Epidermal melanocyte (primary cell): ENCODE data around the gene ANO2.
A peak's percentile ranks its signal among the peaks of the same experiment; 100 is the strongest.

Source experiments
- DNase-seq: peaks from one replicate; pipeline ENCODE4 v3.0.0; 2011; ENCODE audit warnings: low spot score; ENCODE audit not compliant: insufficient read length

The ANO2 gene

DNA sequence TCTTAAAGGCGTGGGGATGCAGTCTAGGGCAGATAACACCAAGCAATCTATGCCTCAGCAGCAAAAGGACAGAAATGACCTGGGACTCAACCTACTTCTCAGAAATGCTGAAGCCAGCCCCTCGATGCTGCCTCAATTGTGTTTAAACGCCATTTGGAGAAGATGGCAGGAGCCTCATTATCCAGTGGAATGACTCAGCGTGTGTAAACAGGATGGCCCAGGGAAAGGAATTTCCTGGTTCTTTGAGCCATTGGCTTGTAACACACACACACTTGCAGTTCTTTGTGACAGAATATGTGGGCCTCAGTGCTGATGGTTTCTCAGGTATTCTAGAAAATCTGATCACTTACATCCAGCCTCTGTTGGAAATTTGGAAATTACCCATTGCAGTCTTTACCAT, 358.9 kb downstream of the ANO2 start:
- DNase-seq = no peak

DNA sequence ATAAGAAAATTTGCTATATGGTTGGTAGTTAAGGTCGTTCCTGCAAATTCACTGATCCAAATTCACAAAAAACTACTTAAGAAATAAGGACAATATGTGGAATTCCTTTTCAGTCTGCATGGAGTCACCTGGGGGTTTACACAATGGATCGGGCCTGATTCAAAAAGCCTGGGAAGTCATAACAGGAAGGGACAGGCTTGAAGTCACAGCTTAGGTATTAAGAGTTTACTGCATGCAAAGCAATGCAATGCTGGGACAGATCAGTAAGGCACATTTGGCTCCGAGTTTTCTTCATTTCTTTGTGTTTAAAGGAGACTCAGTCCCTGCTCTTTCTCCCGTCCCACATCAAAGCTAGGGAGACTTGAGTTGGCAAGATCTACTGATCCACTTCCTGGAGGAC, 359.9 kb downstream of the ANO2 start:
- DNase-seq = no peak

DNA sequence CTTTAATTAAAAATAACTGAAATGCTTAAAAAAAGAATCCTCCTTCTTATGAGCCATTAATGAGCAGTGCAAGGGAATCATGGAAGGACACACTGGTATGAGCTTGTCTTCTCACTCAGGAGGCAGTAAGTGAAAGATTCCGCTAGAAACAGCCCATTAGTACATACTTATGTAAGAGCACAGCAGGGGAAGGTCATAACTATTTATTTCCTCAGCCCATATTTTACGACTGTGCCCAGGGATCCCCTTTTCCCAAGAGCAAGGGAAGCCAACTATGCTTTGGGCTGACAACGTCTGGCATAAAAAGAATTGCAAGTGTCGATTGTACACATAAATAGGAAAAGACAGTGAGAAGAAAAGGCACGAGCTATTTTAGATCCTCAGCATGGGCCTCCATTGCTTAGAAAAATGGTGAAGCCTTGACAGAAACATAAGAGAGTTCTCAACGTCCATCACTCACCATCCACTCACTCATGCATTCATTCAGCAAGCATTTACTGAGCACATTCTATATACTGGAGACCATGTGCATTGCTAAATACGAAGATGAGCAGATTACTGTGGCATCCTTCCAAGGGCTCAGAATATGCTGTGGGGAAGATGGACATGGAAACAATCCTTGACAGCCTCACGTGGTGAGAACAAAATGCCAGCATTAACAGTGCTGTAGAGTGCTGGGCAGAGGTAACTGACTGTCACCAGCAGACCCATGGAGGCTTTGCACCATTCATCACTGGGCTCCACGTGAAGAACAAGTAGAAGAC, 360.5 kb downstream of the ANO2 start:
- no peak for DNase-seq

DNA sequence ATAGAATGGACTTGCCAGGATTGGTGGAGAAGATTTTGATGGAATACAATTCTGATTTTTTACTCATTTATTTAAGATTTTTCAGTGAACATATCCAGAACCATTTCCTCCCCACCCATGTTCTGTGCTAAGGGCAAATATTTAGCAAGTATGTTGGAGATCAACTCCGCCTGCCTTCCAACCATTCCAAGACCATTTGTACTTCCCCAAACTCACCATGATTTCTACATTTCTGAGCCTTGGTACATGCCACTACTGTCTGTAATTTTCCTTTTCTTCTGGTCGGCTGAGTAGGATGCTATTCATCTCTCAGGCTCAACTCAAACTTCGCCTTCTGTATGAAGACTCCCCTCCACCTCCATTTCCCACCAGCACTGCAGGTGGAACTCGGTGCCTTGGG, 362.5 kb downstream of the ANO2 start:
- DNase-seq = no peak

DNA sequence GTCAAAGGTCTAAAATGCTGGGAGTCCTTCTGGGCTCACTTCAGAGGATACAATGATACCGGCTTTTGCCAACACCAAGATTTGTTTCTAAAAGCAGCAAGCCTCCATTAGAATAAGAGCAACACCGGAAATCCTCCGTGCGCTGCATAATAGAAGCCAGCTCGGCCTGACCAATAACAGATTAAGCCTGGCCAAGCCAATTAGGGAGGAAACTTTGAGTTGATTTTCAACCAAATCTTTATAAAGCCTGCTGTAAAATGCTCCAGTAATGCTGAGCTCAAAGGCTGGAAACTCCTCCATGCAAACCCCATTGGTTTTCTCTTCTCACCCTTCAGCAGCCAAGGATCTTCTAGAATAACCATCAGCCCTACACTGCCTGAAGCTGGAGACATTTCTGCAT, 363.0 kb downstream of the ANO2 start:
- no peak for DNase-seq

DNA sequence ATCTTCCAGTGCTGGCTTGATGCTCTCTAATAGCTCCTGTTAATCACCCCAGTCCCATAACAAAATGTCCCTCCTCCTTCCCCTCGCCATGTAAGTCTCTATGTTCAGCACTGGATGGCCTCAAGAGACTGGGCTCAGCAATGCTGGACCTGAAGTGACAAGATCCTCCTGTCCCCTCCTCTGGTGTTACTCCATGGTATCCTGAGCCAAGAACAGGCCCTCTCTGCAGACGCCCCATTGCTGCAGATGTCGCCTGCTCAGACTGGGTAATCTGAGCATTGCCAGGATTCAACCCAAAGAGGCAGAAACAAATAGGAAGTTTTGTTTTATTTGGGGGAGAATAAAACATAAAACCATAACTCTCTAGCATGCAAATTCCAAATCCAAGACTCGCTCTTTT, 363.4 kb downstream of the ANO2 start:
- no peak for DNase-seq

DNA sequence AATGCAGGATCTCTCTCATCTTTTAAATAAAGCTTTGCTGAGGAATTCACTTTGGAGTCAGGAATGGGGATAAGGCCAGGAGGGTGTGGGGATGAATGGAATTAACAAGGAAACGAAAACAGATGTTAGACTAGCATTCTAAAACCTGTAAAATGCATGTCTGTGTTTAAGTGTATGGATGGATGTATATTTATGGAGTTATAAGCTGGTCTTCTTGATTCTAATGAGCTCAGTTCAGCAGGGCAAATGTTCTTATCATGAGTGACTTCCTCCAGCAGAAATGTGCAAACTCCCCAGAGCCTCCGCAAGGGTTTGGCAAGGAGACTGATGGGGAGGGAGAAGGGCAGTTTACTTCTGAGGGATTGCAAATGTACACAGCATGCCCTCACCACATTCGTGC, 364.0 kb downstream of the ANO2 start:
- peak; percentile 25 for DNase-seq

DNA sequence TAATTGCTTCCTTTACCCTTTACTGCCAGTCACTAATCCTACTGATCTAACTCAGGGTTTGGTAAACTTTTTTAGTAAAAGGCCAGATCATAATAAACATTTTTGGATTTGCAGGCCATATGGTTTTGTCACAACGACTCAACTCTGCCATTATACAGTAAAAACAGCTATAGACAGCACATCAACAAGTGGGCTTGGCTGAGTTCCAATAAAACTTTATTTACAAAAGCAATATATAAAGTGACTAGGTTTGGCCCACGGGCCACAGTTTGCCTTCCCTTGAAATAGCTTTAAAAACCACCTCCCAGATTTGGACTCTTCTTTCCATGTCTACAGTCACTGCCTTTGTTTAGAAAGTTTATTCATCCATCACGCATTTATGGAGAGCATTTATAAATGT, 366.3 kb downstream of the ANO2 start:
- DNase-seq = no peak

DNA sequence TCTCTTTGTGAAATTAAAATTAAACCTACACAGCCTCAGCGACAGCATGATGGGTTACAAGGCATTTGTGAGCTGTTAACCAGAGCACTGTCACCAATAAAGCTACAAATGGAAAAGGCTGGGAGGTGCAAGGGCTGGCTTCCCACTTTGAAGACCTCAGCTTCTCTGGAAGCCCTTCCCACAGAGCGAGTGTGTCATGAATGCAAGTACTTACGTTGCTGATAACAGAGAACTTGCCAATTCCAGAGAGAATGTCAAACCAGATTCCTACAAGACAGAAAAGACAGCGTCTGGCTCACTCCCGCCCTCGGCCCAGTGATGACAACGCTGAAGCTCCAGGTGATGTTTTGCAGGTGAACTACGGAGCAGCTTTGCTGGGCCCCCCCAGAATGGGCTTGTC, 367.3 kb downstream of the ANO2 start:
- DNase-seq = no peak

DNA sequence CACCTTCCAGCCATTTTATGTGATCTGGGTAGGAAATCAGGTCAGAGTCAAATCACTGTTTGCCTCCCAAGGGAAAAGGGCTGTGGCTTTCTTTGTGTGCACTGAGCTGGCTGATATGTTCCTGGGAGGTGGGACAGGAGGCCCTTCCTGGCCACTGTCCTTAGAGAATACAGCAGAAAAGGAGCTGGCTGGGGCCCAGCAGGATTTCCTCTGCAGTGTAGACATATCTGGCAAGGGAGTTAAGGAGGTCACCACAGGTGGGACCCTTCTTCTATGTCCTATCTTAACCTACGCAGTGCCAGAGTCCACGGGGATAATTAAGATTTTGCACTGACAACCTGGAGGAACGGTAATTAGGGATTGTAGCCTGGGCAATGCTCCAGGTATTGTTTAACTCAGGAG, 367.8 kb downstream of the ANO2 start:
- no peak for DNase-seq

DNA sequence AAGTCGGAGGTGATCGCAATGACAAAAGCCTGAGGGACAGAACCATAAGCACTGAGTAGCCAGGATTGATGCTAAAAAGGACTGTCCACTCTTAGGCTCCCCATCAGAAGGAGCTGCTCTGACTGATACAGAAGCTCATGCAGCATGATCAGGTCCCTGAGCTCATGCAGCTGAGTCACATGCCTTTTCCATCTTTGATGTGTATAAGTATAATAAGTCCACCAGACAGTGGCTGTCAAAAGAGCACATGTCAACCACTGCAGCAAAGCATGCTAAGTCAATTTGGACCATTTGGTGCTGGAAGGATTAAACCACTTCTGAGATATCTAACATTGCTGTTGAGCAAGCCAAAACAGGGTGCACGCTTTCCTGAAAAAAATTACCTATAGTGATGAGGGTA, 369.1 kb downstream of the ANO2 start:
- DNase-seq = no peak

DNA sequence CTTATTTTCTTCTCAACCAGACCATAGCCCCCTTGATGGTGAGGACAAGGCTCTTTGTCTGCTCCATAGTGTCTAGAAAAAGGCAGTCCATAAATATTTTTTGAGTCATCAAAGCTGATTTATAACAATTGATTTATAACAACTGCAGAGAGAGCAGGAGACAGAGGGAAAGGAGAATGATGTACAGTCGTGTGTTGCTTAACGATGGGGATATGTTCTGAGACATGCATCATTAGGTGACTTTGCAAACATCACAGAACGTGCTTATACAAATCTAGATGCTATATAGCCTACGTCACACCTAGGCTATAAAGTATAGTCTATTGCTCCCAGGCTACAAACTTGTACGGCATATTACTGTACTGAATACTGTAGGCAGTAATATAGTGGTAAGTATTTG, 369.8 kb downstream of the ANO2 start:
- DNase-seq = no peak

DNA sequence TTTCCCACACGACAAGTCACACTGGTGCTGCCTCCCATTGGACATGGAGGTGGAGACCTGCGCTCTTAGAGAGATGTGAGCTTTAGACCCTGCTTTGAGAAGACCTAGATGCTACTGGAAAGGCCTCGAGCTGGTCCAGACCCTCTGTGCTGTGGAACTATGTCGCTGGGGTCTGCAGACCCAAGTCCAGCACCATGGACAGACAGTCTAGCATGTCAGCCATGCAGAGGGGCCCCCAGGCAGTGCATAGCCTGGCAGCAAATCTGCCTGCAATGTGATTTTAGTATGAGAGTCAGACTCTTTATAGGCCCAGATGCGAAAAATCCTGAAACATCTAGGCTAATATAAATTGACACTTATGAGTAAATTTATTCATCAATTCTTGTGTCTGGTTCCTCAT, 371.7 kb downstream of the ANO2 start:
- DNase-seq = no peak

DNA sequence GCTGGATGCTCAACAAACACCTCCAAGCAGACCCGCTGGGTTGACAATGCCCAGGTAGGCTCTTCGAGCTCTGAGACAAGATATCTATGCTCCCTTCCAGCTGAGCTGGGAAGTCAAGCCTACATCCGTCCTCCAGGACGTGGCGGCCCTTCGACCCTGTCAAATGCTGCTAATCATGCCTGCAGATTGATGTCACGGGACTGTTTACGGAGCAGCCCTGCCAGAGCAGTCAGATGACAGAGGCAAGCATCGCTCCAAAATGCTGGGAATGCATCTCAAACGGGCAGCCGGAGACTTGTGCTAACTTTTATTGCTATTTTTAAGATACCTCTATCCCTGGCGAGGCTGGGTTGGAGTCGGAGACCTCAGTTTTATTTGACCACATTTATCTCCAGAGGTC, 373.9 kb downstream of the ANO2 start:
- no peak for DNase-seq

DNA sequence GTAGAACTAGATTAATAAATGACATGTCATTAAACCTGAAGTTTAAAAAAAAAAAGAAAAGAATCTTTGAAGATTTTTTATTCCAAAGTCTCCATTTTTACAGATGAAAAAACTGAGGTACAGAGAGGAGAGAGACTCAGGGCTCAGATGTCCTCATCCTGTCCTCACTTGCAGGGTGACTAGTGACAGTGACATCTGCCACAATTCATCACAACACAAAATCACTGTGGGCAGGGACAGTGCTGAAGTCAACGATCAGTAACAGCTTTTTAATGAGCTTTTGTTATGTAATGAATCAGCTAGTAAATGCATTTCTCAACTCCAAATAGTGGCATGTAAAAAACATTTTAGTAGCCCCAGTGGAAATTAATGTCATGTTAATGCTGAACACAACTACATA, 374.6 kb downstream of the ANO2 start:
- no peak for DNase-seq

DNA sequence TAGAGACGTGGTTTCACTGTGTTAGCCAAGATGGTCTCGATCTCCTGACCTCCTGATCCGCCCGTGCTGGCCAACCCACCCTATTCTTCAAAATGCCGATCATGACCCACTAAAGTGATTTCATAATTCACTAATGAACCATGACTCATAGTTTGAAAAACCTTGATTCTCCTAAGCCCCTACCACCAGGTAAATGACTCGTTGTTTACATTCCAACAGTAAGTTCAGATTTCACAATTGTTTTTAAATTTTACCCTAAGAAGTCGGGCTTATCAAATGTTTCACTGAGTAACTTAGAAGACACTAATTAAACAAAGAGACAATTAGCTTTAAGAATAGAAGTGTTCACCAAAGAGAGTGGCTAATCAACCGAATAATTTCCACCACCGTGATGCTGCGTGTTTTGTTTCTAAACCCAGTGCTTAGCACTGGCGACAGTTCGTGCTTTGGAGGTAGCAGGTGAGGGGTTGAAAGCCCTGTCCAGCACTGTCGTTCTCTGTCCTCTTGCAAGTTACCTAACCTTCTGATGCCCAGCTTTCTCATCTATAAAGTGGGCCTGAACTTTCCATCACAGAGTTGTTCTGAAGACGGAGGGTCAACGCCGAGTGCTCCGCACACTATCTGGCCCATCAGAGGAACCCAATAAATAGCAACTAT, 376.6 kb downstream of the ANO2 start:
- DNase-seq = no peak

DNA sequence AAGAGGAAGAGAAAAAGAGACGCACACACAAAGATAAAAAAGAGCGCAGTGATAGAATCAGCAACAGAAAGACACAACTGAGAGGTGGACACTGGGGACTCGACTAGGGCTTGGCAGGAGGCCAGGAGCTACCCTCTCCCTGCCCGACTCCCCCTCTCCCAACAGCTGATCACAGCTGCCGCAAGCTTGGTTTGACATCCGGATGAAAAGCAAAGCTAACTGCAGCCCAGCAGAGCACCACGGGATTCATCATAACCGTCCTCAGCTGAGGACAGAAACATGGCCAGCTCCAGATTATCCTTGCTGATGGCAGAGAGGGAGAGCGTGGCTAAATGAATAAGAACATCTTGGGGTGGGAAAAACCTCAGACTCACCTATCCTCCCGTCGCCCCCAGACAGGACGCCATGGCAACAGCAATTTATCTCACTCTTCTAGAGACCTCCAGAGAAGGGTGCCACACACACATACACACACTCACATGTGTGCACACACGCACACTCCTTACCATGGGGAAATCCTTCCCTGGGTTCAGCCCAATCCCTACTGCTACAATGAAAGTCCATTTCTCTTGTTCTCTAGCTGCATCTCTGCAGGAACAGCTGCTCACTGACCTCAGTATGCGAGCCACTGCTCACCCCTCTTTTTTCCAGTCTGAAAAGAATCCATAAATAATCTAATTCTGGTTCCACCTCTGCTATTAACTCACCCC, 377.9 kb downstream of the ANO2 start:
- no peak for DNase-seq

DNA sequence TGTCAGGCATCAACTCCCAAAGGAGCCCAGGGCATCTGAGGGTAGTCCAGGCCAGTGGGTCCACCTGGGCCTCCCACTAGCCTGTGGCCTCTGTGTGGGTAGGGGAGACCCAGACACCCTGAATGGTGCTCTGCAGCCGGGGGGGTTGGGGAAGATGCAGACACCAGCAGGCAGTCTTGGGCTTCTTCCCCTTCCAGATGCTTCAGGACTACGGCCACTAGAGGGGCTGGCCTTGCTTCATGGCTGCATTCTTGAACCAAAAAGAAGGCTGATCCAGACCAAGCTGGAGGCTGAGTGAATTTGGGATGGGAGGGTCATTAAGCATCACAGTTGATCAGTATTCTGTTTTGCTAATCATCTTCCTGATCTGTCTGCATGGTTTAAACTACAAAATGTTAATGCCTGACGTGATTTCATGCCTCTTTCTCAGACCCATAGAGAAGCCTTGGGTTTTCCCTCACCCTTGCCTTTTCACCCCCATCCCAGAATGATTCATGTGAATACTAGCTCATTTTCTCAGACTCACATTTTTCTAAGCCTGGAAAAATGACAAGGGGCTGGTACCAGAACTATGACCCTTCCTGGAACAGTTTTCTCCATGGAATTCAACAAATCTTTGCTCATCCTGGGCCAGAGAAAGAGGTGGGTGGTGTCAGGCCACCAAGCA, 379.0 kb downstream of the ANO2 start:
- no peak for DNase-seq

DNA sequence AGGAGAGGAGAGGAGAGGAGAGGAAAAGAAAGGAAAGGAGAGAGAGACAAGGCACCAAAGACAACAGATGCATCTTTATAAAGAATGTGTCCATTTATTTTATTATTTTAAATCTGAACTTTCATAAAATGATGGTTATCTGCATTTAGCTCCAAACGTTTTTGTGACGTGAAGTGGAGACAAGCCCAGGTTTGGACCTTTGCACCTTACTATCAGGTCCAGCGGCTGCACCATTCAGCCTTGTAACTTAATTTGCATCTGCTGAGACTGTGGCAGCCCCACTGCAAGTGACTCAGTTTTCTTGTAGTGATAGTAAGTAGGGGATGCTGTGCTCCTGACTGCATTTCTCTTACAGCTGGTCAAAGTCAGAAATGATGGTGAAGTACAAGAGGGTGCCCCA, 382.5 kb downstream of the ANO2 start:
- no peak for DNase-seq

DNA sequence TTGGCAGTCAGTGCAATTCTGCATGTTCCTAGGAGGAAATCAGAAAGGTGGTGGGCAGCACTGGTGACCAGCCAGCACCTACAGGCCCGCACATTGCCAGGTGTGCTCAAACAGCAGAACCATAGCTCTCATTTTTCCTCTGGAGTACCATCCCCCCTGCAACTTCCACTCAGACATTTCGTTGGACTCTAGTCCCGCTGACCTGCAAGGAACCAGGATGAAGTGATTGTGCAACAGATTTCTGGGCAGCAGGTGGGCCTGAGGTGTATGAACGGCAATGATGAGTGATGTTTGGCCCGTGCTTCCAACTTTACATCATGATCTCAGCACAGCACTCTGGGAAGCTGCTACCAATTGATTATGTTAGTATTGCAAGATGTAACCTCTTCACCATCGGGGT, 383.2 kb downstream of the ANO2 start:
- DNase-seq = no peak

DNA sequence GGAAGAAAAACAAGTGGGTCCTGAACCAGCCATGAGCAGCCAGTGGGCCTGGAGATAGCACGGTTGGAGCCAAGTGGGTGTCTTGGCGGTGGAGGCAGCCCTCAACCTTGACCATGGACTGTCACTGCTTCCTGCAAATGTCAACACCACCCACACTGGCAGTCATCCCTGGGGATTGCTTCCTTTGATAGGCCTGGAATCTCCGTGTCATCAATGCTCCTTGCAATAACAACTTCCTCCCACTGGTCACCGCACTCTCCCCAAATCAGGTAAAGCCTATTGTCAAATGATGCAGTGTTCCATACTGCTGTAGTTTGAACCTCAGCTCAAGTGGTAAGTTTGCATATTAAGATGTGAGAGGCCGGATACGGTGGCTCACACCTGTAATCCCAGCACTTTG, 384.0 kb downstream of the ANO2 start:
- no peak for DNase-seq

DNA sequence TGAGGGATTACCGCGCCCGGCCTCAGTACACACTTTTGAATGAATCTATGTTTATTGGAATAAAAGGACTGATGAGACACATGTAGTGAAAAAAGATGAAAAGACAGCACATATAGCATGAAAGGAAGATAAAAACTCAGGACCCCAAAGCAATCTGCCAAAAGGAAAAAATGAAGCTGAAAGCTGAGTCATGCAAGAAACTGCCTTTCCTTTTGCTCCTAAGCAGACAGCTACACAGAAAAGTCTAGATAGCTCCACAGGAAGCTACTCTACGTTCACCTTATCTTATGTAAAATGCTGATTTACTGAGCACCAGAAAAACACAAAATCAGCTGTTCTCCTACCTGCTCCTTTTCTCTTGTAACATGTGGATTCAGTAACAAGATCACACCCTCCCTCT, 384.8 kb downstream of the ANO2 start:
- no peak for DNase-seq
